Osteocyte (in vitro differentiated cells): ENCODE data around the gene C1orf198. TPM values are rescaled to one million over a fixed set of nuclear protein-coding genes. Genes with fewer than 3 reads are reported as not detected.

Source experiments
- DNase-seq: peaks from one replicate; pipeline ENCODE4 v3.0.0; 2021; ENCODE audit warnings: mixed read lengths; ENCODE audit not compliant: unreplicated experiment; ENCODE audit errors: extremely low spot score
- H3K27ac Mint-ChIP-seq: one replicate; pipeline ENCODE4 v1.8.0; 2021; ENCODE audit warnings: mild to moderate bottlenecking, mixed read lengths; ENCODE audit not compliant: unreplicated experiment
- H3K27me3 Mint-ChIP-seq: one replicate; pipeline ENCODE4 v1.8.0; 2021; ENCODE audit warnings: mixed read lengths; ENCODE audit not compliant: unreplicated experiment
- H3K36me3 Mint-ChIP-seq: one replicate; pipeline ENCODE4 v1.8.0; 2021; ENCODE audit warnings: mixed read lengths; ENCODE audit not compliant: unreplicated experiment
- H3K4me1 Mint-ChIP-seq: one replicate; pipeline ENCODE4 v1.8.0; 2021; ENCODE audit warnings: mixed read lengths; ENCODE audit not compliant: unreplicated experiment
- H3K4me3 Mint-ChIP-seq: one replicate; pipeline ENCODE4 v1.8.0; 2021; ENCODE audit warnings: mild to moderate bottlenecking, moderate library complexity, mixed read lengths; ENCODE audit not compliant: unreplicated experiment
- H3K9me3 Mint-ChIP-seq: one replicate; pipeline ENCODE4 v1.8.0; 2021; ENCODE audit warnings: mixed read lengths; ENCODE audit not compliant: unreplicated experiment
- CTCF ChIP-seq: fragments of 200-600 bp; sonication (generic); IDR thresholded peaks from 2 replicates; pipeline ENCODE4 v1.5.0; 2021; ENCODE audit warnings: antibody characterized with exemption, mild to moderate bottlenecking, moderate library complexity
- total RNA-seq: library from RNA; stranded (reverse); gene quantifications from 2 replicates; pipeline ENCODE4 v1.2.1, GENCODE V29; 2021

Gene C1orf198
- total RNA-seq, 1 donor from 2014 or later: 281 TPM

DNA sequence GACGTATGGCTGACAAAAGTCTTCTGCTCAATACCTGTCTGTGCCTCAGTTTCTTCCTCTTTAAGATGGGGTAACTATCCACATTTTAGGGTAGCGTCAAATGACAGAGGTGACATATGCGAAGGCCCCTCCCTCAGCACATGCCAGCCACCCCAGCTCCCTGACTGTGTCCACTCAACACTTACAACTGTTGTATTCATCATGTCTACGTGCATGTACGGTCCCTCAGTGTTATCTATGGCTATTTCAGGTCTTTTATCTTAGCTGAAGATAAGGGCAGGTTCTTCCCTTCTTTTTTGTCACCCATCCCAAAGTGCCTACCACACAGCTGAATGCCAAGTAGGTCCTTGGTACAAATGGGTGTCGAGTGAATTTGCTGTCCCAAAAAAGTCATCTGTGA lies 8.3 kb upstream of the C1orf198 start:
- DNase-seq: no peak
- Mint-ChIP-seq H3K4me3 (no peak overlapping the region), H3K4me1 (peaks cover 38% of the 10 kb centered on the region), H3K36me3 (no peaks in the 10 kb centered on the region), H3K9me3 (no peaks in the 10 kb centered on the region), H3K27ac (no peak overlapping the region), H3K27me3 (no peaks in the 10 kb centered on the region)
- no peak for TF ChIP-seq CTCF

DNA sequence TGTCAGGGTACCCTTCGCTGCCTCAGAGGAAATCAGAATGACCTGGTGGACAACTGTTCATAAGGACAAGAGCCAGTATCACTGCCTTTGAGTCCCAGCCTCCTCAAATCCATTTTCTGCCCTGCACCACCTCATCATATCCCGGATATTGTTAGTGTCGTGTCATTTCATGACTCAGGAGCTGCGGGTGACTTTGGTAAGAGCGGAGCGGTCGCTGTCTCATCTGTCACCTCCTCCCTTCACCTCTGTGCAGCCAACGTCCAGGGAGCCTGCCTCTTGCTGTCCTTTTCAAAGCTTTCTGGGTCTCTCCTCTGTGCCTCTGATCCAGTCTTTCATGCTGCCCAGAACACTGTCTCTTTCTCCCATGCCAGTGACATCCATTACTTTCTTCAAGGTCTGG lies 7.0 kb upstream of the C1orf198 start:
- Mint-ChIP-seq H3K4me3 (no peak overlapping the region), H3K27ac (no peak overlapping the region), H3K9me3 (no peaks in the 10 kb centered on the region), H3K36me3 (no peaks in the 10 kb centered on the region), H3K27me3 (no peaks in the 10 kb centered on the region), H3K4me1 (peaks cover 44% of the 10 kb centered on the region)
- no peak for TF ChIP-seq CTCF
- DNase-seq: no peak

- no peaks in the 10 kb centered on the region for H3K9me3 Mint-ChIP-seq
- peaks cover 7% of the 10 kb centered on the region for H3K36me3 Mint-ChIP-seq
- H3K4me1 Mint-ChIP-seq: peaks cover 38% of the 10 kb centered on the region
- H3K4me3 Mint-ChIP-seq: no peak overlapping the region
- H3K27ac Mint-ChIP-seq: peak overlapping the region; percentile 94
- no peak for DNase-seq
- H3K27me3 Mint-ChIP-seq: no peaks in the 10 kb centered on the region
- TF ChIP-seq CTCF: no peak
These were observed 2.6 kb upstream of the C1orf198 start for GRCh38 chr1:230870916-230871315.

GRCh38 chr1:230869500-230869899 lies 1.2 kb upstream of the C1orf198 start:
- H3K27ac Mint-ChIP-seq: peak overlapping the region; percentile 94
- DNase-seq: no peak
- H3K4me3 Mint-ChIP-seq: peak overlapping the region; percentile 79
- H3K27me3 Mint-ChIP-seq: no peaks in the 10 kb centered on the region
- peaks cover 17% of the 10 kb centered on the region for H3K36me3 Mint-ChIP-seq
- no peaks in the 10 kb centered on the region for H3K9me3 Mint-ChIP-seq
- no peak for TF ChIP-seq CTCF
- peaks cover 47% of the 10 kb centered on the region for H3K4me1 Mint-ChIP-seq

GRCh38 chr1:230868736-230869385 lies 540 bp upstream of the C1orf198 start:
- peak overlapping the region; percentile 79 for H3K4me3 Mint-ChIP-seq
- no peak for TF ChIP-seq CTCF
- H3K9me3 Mint-ChIP-seq: no peaks in the 10 kb centered on the region
- peak overlapping the region; percentile 94 for H3K27ac Mint-ChIP-seq
- peaks cover 23% of the 10 kb centered on the region for H3K36me3 Mint-ChIP-seq
- peaks cover 53% of the 10 kb centered on the region for H3K4me1 Mint-ChIP-seq
- peak; percentile 88 for DNase-seq
- no peaks in the 10 kb centered on the region for H3K27me3 Mint-ChIP-seq
